ENCODE data around the gene RBMS3.
"Not testable (repeated sequence)": the region's sequence is repeated elsewhere in the genome, so short reads cannot be mapped to it uniquely, and the experiment has no call there.

The RBMS3 gene

GRCh38 chr3:29313981-29314726 lies 33.3 kb downstream of the RBMS3 start:
- no peak for DNase-seq

DNA sequence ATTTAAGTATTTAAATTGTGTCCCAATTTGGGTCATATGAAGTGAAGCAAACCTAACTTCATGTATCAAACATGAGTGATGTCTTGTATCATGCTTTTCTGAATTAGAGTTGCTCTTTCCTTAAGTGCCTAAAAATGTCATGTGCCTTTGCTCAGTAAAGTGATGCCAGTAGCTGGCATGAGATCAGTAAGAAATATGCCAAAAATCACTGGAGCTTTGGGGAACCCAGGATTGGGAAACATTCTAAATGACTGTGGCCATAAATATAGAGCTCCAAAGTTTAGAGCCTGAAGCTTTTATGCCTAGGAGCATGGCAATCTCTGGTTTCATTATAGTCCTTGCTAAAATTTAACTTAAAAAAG lies 33.8 kb downstream of the RBMS3 start:
- DNase-seq, result no peak

- no peak for DNase-seq
Observed at GRCh38 chr3:29317659-29318173, 36.8 kb downstream of the RBMS3 start.

- no peak for DNase-seq
Observed at GRCh38 chr3:29318251-29318650, 37.4 kb downstream of the RBMS3 start.

- no peak for DNase-seq
Observed at GRCh38 chr3:29319262-29319661, 38.4 kb downstream of the RBMS3 start.

GRCh38 chr3:29319798-29320197 lies 38.9 kb downstream of the RBMS3 start:
- DNase-seq, result no peak

- no peak for DNase-seq
Observed at GRCh38 chr3:29322586-29322985, 41.7 kb downstream of the RBMS3 start.

DNA sequence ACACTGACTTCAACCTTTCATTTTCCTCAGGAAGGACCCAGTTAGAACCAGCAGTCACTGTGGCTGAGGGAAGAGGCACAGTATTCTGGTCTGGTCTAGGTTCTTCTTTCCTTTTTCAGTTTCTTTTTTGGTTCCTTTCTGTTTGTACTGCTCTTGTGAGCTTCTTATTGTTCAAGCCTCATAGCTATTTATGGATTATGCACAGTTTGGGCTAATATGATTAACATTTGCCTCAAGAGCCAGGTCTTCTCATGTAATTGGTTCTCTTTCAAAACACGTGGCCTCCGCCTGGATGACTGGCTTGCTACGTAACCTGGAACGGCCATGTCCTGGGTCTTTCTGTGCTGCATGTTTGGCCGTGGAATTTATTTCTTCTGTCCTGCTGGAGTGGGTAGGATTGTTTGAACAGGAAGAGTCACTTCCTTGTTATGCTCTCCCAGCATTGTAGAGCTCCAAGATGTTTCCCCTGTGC lies 43.3 kb downstream of the RBMS3 start:
- DNase-seq, result no peak

DNA sequence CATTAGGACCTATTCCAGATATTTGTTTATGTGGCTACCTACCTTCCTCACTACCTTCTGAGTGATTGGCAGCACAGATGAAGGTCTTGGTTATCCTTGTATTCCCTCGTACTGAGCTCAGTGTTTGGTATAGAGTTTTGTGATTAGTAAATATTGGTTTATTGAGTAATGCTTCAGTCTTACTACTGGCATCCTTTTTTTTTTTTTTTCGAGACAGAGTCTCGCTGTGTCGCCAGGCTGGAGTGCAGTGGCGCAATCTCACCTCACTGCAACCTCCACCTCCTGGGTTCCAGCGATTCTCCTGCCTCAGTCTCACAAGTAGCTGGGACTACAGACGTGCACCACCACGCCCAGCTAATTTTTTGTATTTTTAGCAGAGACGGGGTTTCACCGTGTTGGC lies 45.7 kb downstream of the RBMS3 start:
- not testable (repeated sequence) for DNase-seq

- DNase-seq, result no peak
Observed at GRCh38 chr3:29329986-29330890, 49.4 kb downstream of the RBMS3 start.

DNA sequence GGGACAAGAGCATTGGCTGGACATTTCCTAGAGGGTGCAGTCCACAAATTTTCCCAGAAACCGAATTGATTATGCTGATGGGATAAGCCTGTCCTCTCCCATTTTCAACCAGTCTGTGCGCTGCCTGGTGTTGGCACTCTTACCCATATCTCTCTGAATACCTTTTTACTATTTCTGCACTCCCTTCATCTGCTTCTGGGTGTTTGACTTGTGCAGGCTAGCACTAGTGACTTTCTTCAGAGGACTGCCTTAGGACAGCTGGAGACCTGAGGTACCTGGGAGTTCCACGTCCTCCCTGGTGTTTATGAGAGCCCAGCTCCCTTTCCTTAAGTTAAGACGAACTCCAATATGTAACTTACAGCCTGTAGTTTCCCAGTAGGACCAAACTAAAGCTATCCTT lies 50.2 kb downstream of the RBMS3 start:
- DNase-seq, result no peak

- no peak for DNase-seq
Observed at GRCh38 chr3:29331456-29332194, 50.8 kb downstream of the RBMS3 start.

DNA sequence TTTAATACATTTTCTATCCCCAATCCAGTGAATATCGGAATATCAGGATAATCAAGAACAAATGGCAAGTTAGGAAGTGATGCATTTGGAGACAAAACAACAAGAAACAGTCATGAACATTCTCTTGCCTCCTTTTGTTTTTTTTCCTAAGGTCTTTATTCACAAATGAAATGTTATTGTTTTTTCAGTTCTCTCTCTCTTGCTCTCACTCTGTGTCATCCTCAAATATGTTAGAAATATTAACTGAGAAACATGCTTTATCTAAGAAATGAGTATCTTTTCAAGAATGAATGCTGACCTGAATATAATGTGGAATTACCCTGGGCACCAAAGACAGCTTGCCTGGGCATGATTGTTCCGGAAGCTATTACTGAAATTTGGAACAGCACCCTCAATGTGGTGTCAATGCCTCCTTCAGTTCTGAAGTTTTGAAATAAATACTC lies 51.3 kb downstream of the RBMS3 start:
- DNase-seq, result no peak

GRCh38 chr3:29333576-29333975 lies 52.7 kb downstream of the RBMS3 start:
- no peak for DNase-seq

DNA sequence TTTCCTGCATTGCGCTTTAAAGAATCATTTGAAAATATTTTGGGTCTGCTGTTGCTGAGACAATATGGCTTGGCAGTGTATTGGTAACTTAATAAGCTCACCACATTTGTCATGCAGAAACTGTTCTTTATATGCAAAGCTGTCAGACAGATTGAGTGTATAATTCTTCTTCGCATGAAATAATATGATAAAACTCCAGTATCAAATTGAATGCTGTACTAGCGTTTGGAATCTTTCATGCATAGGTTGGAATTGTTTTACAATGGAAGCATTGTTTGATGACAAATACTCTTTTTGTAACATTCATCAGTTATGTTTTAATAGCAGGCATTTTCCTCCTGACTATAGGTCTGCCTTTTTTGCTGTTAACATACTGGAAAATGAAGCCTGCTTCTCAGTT lies 53.8 kb downstream of the RBMS3 start:
- DNase-seq, result no peak

- no peak for DNase-seq
Observed at GRCh38 chr3:29335438-29335837, 54.6 kb downstream of the RBMS3 start.

DNA sequence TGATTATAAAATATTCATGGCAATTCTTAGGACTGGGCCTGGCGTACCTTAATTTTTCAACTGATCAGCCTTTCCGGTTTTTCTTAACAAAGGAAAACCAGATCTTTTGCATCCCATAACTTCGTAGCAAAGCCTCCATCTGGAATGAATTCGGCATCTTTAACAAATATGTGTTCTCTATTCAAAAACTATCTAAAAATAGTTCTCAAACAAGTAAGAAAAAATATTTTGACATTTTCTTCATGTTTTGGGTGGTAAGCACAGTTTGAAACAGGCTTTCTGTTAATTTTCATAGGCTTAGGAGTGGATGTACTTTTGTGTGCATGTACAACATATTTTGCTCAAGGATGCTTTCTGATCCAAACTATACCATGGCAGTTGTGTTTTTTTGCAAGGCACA lies 55.1 kb downstream of the RBMS3 start:
- no peak for DNase-seq

DNA sequence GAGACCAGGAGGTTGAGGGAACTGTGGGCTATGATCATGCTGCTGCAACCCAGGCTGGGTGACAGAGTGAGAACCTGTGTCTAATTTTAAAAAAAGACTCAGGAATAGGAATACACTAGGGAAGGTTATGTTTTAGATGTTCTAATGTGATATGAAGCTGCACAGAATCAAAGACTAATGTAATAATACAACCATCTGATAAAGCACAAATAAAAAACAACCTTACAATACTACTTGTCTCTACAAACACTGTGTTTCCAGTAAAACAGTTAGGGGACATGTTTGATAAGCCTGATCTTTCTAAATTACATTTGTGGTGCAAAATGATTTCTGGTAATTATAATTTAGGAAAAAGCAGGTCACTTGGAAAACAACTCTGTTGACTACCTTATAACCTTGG lies 56.7 kb downstream of the RBMS3 start:
- DNase-seq, result no peak

- DNase-seq, result no peak
Observed at GRCh38 chr3:29338377-29338776, 57.5 kb downstream of the RBMS3 start.

DNA sequence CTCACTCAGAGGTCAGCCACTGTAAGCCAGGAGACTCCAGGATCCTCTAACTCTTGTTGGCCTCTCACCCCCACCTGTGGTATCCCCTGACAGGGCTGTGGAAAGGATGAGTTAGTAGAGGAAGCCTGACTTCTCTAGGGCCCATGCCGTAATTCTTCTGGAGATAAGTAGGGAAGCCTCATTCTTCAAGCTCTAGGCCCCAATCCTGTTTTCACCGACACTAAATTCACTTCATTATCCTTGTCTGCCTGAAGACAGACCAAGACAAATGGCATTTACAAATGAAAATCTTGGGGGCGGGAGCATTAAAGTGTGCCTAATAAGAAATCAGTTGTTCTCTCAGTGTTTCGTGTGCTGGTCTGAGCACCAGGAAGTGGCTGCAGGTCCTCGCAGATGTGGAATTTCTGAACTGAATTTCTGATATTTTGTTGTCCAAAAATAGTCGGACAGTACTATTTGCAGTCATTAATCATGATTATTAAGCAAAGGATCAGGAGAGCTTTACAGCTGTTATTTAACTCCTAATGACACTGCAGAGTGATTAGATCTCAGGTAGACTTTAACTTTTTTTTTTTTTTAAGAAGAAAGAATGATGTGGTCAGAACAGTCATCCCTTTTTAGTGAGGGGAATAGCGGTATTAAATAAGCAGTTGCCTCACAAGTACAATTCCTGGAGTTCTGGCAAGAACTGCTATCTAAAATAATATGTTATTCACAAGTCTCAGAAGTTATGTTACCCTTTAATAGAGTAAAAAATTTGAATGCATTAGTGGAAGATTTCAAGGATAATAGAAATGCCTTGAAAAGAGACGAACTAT lies 58.4 kb downstream of the RBMS3 start:
- DNase-seq, result no peak

GRCh38 chr3:29344154-29344553 lies 63.3 kb downstream of the RBMS3 start:
- no peak for DNase-seq

DNA sequence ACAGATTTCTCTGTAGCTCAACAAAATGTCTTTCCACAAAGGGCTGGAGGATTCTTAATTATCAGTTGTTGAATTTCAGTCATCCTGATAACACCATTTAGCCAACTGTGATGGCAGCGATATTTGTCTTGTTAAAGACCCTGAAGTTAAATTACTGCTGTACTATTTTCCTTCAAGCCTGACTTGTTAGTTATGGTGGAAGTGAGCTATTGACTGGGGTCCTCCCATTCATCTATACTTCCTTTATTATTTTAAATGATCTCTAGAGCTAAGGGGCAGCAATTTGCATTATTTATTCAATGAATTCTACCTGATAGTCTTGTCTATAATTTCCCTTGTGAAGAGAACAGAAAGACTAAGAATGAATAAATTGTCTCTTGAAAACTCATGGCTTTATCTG lies 64.1 kb downstream of the RBMS3 start:
- DNase-seq, result no peak

Measured in stimulated activated CD4-positive, alpha-beta T cell treated with anti-CD3 and anti-CD28 coated beads, Interleukin-1b, Interleukin-23, amount 100 ng/mL, for 48 hours (primary cell).